Measurements from ENCODE around the gene ANKRD7.
"Not testable (repeated sequence)": the region's sequence is repeated elsewhere in the genome, so short reads cannot be mapped to it uniquely, and the experiment has no call there.

ANKRD7 gene

DNA sequence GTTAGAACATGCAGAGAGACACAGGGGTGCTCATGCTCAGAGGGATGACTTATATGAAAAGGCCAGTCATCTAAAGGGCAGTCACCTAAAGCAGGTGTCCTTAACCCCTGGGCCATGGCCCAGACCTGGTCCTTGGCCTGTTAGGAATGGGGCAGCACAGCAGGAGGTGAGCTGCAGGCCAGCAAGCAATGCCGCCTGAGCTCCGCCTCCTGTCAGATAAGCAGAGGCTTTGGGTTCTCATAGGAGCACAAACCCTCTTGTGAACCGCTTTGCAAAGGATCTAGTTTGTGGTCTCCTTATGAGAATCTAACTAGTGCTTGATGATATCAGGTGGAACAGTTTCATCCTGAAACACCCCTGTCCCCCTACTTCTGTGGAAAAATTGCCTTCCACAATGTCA is 14.5 kb downstream of the ANKRD7 start:
- DNase-seq: no peak

GRCh38 chr7:118240320-118240719 is 15.8 kb downstream of the ANKRD7 start:
- DNase-seq: not testable (repeated sequence)

DNA sequence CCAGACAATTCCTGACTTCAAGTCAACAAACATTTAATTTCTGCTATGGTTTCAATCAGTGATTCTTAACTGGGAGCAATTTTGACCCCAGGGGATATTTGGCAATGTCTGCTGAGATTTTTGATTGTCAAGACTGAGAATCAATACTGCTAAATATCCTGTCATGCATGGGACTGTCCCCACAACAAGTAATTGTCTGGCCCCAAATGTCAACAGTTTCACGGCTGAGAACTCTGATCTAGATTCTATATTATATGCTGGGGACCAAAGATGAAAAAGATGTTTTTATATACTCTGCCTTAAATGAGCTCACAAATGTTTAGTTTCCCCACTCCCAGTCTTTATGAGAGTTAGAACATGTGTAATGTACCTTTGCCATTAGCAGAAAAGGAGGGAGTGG is 19.2 kb downstream of the ANKRD7 start:
- no peak for DNase-seq

DNA sequence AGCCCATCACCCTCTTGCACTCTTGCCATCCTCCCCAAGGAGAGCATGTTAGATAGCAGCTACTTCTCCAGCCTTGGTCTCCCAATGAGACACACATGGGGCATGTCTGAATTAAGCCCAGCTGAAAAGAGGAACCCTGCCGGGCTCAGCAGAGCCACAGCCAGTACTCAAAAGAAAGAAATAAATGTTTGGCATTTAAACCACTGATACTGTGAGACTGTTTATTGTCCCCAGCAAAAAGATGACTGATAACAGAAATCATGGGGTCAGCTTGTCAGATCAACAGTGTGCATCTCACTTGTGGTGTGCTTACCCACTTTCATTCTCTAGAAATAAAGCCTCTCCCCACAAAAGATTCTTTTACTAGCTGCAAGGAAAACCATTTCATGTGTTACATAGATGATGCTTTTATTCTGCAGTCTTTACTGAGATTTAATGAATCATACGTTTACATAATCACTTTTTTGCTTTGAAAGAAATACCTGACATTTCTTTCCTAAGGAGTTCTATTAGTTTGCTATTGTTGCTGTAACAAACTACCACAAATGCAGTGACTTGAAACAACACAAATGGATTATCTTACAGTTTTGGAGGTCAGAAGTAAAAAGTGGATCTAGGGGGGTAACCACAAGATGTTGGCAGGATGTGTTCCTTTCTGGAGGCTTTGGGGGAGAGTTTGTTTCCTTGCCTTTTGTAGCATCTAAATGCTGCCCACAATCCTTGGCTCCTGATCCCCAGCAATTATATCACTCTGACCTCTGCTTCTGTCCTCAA is 20.9 kb downstream of the ANKRD7 start:
- no peak for DNase-seq

DNA sequence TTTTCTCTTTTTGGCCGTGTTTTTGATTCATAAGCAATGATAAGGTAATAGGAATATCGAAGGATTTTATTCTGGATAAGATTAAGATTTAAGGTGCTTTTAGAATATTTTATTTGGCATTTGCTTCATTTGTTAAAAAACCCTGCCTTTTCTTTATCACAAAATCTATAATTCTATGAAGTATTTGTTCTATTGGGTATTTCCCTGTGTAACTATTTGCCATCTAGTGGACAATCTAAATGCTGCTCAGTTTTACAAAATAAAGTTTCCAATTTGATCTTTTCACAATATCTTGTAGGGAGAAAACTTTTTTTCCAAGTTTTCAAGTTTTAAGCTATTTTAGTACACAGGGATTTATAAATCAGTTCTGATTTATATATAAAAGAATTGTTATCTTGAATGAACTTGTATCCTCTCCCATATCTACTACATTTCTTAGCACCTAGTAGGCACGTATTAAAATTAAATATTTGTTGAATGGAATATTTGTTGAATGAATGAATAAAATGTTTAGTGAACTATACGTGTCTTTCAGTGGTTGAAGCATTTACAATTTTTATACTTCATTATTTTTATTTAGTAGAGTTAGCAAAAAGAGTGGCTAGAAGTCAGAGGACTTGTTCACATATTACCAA is 26.5 kb downstream of the ANKRD7 start:
- no peak for DNase-seq

DNA sequence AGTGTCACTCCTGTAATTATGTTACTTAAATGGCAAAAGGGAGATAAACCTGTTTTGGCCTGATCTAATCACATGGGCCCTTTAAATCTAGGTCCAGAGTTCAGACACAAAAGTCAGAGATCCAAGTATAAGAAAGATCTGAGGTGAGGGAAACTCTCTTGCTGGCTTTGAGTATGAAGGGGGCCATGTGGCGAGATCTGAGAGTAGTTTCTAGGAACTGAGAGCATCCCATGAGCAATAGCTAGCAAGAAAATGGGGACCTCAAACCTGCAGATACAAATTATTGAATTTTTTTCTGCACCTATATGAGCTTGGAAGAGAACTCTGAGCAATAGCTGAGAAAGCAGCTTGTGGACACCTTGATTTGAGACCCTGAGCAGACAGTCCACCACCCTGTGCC is 27.6 kb downstream of the ANKRD7 start:
- DNase-seq: no peak

GRCh38 chr7:118259115-118259514 is 34.6 kb downstream of the ANKRD7 start:
- no peak for DNase-seq

DNA sequence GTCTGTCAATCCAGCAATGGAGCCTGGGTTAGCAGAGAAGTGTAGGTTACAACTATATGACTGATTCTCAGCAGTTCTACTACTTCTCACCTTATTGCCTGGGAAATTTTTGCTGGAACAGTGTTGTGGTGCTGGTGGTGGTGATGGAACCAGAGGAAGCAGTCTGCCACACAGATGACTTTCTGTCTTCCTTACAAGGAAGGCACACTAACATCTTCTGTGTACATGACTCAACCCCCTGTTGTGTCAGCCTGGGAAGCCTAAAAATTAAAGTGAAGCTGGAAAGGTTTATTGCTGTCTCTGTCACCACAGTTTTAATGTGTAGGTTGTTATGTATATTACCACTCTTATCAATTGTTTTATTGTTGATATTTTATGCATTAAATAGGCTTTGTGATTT is 40.3 kb downstream of the ANKRD7 start:
- DNase-seq: no peak

GRCh38 chr7:118280319-118281012 is 56.0 kb downstream of the ANKRD7 start:
- DNase-seq: no peak

DNA sequence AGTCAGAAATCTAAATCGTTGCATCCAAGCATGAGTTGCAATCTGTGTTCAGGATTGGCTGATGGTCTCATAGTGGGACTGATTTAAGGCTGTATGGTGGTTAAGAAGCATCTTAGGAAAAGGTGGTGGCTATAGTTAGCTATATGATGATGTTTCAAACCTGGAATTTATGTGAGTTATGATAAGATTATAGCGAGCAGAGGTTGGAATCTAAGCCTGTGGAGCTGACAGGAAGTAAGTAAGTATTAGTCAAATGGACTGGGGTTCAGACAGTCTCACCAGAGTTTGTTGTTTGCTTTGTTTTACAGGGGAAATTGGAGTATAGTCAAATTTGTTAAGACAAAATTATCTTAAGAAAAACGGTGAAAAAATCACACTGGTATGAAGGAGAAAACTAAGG is 56.7 kb downstream of the ANKRD7 start:
- no peak for DNase-seq

DNA sequence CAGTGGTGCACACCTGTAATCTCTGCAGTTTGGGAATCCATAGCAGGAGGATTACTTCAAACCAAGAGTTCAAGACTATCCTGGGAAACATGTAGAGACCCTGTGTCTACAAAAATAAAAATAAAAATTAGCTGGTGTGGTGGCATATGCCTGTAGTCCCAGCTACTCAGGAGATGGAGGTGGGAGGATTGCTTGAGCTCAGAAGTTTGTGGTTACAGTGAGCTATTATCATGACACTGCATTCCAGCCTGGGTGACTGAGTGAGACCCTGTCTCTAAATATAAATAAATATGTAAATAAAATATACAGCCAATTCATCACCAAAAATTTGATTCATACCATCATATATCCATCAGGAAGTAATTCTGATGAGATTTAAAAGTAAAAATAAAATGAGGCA is 60.9 kb downstream of the ANKRD7 start:
- DNase-seq: no peak

- DNase-seq: no peak
These were observed 61.6 kb downstream of the ANKRD7 start for GRCh38 chr7:118286131-118286530.

DNA sequence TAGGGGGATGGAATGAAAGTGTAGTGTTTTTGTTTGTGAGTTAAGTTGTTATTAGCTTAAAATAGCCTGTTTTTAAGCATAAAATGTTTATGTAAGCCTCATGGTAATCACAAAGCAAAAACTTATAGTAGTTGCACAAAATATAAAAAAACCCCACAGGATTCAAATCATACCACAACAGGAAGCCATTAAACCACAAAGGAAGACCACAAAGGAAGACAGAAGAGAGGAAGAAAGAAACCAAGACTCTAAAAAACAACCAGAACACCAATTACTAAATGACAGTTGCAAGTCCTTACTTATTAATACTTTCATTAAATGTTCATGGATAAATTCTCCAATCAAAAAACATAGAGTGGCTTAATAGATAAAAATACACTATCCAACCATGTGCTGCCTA is 63.6 kb downstream of the ANKRD7 start:
- DNase-seq: no peak

DNA sequence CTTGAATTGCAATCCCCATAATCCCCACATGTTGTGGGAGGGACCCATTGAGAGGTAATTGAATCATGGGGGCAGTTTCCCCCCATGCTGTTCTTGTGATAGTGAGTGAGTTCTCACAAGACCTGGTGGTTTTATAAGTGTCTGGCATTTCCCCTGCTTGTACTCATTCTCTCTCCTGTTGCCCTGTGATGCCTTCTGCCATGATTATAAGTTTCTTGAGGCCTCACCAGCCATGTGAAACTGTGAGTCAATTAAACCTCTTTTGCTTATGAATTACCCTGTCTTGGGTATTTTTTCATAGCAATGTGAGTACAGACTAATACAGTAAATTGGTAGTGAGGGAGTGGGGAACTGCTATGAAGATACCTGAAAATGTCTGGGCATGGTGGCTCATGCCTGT is 65.0 kb downstream of the ANKRD7 start:
- DNase-seq: no peak
